HG03460 (cell line): ENCODE results near the gene FBXL15.
"Not testable (repeated sequence)": the region's sequence is repeated elsewhere in the genome, so short reads cannot be mapped to it uniquely, and the experiment has no call there.

Source experiments
- ATAC-seq: cut with Tn5 transposase; IDR thresholded peaks from one replicate; pipeline ENCODE4 v1.9.1; 2021; ENCODE audit not compliant: unreplicated experiment

FBXL15 gene

DNA sequence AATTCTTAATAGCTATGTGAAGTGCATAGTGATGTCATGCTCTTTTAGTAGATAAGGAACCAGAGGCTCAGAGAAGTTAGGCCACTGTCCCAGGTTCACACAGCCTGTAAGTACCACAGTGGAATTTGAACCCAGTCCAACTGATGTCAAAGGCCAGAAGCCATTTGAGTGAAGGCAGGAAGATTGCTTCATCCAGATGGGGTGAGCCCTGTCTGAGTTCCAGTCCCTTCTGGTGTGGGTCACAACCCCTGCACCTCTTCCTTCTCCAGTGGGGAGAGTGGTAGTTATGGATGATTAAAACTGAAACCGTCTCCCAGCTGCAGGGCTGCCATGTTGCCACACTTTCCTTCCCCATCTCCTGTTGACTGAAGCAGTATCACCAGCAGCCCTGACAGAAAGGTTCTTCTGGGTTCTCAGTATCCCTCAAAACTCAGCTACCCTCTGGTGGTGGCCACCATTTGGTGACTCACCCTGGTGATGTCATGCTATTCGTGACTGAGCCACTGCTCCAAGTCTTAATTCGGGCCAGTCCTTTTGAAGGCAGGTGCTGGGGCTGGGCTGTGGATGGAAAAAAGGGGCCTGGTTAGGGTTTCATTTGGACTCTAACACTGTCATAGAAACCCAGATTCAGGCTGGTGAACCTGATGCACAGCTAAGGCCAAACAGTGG lies 32.2 kb downstream of the FBXL15 start:
- ATAC-seq = no peak

DNA sequence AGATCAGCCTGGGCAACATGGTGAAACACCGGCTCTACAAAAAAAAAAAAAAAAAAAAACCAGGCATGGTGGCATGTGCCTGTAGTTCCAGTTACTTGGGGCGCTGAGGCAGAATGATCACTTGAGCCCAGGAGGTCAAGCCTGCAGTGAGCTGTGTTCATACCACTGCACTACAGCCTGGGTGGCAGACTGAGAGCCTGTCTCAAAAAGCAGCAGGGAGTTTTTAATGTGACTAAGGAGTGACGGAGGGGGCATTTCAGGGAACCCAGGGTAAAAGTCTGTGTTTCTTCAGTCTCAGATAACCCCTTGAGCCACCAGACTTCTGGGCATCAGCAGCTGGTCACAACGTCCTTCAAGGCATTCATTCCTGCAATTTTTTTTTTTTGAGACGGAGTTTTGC lies 32.9 kb downstream of the FBXL15 start:
- no peak for ATAC-seq

DNA sequence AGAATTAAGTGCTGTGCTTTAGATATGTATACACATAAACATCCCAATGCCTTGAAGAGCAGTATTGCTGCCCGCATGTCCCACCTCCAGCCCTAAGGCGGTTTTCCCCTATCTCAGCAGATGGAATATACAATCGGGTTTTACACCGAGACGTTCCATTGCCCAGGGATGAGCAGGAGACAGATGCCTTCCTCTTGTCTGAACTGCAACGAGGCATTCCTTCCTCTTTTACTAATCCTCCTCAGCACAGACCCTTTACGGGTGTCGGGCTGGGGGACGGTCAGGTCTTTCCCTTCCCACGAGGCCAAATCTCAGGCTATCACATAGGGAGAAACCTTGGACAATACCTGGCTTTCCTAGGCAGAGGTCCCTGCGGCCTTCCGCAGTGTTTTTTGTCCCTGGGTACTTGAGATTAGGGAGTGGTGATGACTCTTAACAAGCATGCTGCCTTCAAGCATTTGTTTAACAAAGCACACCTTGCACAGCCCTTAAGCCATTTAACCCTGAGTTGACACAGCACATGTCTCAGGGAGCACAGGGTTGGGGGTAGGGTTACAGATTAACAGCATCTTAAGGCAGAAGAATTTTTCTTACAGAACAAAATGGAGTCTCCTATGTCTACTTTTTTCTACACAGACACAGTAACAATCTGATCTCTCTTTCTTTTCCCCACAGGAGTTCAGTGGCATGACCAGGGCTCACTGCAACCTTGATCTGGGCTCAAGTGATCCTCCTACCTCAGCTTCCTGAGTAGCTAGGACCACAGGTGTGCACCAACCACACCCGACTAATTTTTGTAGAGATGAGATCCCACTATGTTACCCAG lies 34.2 kb downstream of the FBXL15 start:
- ATAC-seq = not testable (repeated sequence)

DNA sequence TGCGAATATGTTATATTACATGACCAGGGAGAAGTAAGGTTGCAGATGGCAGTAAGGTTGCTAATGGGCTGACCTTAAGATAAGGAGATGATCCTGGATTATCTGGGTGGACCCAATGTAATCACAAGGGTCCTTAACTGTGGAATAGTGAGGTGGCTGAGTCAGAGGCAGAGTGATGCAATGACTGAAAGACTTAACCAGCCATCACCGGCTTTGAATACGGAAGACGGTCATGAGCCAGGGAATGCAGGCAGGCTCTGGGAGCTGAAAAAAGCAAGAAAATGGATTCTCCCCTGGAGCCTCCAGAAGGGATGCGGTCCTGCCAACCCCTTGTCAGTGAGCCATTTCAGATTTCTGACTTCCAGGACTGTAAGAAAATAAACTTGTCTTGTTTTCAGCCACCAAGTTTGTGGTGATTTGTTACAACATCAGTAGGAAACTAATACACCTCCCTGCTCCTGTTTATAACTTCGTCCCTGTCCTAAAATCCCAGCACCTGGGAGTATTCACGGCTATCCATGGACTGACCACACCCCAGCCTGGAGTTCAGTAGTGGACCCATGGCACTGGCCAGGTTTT lies 35.3 kb downstream of the FBXL15 start:
- ATAC-seq = no peak

DNA sequence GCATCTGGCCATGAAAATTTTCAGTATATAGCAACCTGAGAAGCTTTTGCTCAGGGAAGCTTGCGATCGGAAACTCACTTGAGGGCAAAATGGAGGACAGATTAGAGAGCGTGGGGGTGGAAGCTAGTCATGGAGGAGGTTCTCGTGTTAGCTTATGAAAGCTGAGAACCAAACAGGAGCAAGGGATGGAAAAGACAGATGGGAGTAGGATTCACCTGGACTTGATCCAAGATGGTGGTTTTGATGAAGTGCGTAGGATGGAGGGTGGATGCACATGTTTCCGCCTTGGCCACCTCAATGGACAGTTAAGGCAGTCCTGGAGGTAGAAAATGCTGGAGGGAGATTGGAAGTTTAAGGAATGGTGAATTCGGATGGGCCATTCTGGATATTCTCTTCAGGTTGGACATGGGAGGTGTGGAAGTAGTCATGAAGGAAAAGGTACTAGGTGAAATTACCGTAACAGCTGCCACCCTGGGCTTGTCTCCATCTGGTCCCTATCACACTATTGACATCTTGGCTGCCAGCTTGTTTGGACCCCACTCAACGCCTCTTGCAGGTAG lies 37.0 kb downstream of the FBXL15 start:
- no peak for ATAC-seq

DNA sequence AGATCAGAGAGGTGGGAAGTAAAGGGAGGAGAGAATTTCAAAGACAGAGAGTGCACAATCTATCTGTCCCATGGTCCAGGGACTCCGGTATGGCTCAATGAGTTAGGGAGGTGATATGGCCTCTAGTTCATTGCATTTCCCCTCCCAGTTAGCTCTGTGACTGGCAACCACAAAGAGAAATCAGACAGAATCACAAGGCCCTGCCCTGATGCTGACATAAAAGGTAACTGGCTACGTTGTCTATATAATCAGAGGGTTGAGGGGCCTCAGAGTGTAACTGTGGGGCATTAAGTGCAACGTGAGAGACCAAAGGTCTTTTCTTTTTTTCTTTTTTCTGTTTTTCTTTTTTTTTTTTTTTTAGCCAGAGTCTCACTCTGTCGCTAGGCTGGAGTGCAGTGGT lies 38.0 kb downstream of the FBXL15 start:
- ATAC-seq = no peak

DNA sequence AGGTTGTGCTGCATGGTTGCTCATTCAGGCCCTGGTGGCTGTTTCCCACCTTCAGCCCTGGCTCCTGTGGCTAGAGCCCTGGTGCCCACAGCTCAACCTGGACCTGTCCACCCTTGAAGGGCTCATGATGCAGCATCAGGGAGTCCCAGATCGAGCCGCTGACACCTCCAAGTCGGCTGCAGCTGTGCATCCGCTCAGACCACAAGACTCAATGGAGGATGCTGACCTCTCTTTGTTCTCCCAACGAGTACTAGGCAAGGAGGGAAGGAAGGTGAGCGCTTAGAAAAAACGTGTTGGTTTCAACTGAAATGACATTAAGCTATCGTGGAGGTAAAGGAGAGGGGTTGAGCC lies 40.2 kb downstream of the FBXL15 start:
- peak; percentile 27 for ATAC-seq

DNA sequence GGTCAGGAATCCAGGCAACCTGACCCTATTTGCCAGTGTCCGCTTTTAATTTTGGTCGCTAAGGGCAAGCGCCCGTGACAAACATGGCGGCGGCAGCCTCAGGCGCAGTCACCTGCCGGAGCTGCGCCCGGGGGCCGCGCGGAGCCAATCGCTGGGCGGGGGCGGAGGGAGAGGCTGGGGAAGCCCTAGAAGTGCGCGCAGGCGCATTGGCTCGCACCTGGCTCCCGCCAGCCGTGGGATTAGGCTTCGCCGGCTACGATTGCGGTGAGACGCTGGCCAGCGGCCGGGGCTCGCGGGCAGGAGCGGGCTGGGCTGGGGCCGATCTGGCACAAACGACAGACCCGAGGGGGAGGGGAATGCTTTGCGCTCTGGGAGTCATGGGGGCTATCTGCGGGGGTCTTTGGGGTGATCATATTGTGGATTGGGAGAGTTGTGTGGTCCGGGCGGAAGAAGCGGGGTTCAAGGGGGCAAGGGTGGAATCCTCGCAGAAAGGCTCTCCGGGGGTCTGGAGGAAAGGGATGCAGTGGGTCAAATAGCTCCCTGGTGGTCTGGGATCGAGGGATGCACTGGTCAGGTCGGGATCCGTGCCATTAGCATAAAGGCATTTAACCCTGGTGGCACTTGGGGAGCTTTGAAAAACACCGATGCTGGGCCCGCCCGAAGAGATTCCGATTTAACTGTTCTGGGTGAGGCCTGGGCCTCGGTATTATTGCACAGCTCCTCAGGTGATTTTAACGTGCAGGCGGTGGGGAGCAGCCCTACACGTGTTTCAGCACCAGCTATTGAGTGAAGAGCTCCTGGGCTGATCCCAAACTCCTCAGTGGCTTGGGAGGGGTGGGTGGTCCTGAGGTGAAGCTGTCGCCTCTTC lies 40.8 kb downstream of the FBXL15 start:
- ATAC-seq = peak; percentile 76

DNA sequence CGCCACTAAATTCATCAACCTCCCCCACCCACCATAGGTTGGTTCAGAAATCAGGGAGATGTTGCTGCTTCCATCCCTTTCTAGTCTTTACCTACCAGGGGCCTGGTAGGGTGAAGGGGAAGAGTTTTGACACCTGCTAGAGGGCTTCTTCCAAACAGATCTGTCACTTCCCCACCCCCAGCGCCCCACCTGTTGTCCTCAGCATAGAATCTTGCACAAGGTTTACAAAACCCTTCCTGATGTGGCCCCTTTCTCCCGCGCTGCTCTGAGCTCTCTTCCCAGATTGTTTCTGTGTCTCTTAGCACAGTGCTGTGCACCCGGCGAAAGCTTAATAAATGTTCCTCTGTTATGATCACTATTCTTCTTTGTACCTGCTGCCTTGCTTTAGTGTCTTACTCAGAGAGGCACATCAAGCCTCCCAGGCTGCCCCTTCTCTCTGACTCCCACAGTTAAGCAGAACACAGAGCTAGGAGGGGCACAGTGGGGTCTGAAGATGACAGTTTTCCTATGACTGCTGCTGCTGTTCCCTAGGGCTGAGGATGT lies 41.9 kb downstream of the FBXL15 start:
- ATAC-seq = no peak

DNA sequence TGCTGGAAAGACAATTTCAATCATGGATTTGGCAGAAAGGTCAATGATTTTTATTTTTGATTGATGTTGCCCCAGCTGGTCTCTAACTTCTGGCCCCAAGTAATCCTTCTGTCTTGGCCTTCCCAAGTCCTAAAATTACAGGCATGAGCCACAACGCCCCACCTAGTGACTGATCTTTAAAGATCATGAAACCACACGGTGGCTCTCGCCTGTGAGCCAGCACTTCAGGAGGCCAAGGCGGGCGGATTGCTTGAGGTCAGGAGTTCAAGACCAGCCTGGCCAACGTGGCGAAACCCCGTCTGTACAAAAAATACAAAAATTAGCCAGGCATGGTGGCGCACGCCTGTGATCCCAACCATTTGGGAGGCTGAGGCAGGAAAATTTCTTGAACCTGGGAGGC lies 43.3 kb downstream of the FBXL15 start:
- ATAC-seq = no peak

DNA sequence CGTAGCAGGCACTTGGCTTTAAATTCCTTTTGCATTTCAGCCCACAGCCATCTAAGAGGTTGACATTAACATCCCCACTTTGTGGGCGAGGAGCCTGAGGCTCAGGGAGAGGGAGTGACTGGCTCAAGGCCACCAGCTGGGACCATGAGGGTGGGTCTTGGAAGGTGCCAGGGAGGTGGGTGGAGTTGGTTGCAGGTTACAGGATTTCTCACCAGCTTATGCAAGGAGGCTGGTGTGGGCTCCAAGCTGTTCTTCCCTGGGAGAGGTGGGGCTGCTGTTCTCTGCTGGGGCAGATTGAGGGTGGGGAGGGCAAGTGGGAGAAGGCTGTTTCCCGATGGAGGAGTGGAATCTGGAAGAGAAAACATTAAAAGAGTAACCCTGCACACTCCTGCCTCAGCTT lies 44.8 kb downstream of the FBXL15 start:
- ATAC-seq = no peak

DNA sequence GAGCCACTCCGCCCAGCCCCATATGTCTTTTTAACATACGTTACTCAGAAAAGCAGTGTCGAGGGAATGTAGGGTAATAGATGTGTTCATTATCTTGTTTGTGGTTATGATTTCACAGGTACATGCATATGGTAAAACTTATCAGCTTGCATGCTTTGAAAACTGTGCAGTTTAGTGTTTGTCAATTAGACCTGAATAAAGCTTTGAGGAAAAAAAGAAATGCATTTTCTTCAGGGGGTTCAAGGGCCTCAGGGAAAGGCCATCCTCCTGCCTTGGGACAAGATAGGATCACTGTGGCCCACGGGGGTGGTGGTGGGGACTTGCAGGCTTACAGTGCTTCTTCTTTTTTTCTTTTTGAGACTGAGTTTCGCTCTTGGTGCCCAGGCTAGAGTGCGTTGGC lies 46.7 kb downstream of the FBXL15 start:
- no peak for ATAC-seq

DNA sequence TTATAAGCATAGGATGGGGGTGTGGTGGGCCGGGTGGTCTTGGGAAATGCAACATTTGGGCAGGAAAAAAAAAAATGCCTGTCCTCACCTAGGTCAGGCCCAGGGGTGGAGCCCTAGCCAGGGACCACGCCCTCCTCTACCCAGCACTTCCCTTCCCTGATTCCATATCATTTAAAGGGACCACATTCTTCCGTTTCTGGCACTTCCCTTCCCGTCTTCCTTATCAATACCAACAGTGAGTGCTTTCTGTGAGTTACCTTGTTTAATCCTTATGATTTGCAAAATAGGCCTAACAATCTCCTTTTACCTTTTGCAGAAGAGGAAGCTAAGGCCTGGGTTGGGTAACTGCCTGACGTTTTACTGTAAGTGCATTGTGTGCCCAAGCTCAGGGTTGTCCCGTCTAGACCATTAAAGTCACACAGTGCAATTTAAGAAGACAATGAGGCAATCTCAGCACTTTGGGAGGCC lies 47.4 kb downstream of the FBXL15 start:
- ATAC-seq = no peak

DNA sequence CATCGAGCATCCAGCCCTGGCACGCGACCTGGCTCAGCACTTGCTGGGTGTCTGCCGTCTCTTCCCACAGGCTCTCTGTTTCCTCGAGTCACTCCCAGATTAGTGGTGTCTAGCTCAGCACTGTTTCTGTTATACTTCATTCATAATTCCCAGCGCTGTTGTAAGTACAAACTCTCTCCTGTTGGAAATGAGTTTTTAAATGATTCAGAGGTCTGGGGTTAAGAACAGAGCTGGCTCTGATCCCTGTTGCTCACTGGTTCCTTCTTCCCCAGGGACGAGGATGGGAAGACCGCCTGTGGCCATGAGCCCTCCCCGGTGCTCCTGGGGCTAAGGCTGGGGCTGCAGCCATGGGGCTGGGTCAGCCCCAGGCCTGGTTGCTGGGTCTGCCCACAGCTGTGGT lies 48.0 kb downstream of the FBXL15 start:
- ATAC-seq = no peak

DNA sequence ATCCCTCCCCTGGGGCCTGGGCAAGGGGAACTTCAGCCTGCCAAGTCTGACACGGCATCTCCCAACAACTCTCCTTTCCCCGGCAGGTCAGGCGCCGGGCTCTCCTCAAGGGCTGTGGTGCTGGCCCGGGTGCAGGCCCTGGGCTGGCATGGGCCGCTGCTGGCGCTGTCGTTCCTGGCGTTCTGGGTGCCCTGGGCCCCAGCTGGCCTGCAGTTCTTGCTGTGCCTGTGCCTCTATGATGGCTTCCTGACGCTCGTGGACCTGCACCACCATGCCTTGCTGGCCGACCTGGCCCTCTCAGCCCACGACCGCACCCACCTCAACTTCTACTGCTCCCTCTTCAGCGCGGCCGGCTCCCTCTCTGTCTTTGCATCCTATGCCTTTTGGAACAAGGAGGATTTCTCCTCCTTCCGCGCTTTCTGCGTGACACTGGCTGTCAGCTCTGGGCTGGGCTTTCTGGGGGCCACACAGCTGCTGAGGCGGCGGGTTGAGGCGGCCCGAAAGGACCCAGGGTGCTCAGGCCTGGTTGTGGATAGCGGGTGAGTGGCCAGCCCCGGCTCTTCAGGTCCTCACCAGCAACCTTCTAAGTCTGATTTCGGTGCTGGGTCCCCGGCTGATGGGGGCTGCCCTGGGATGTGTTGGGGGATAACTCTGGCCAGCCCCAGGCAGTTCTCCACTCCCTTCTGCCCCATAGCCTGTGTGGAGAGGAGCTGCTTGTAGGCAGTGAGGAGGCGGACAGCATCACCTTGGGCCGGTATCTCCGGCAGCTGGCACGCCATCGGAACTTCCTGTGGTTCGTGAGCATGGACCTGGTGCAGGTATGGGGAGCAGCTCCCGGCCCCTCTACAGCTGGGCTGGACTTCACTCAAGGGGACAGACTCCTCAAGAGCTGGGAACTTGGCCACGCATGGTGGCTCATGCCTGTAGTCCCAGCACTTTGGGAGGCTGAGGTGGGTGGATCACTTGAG lies 50.2 kb downstream of the FBXL15 start:
- ATAC-seq = no peak
